Kidney epithelial cell (primary cell): ENCODE data around the gene XDH. TPM values are rescaled to one million over a fixed set of nuclear protein-coding genes. Genes with fewer than 3 reads are reported as not detected.

Source experiments
- DNase-seq: peaks from one replicate; pipeline ENCODE4 v3.0.0-alpha.2; 2010; ENCODE audit warnings: low read depth
- H3K27me3 ChIP-seq: 2 replicates; pipeline ENCODE4 v1.6.0; 2011; ENCODE audit warnings: low read length; ENCODE audit not compliant: control insufficient read depth, insufficient read depth
- H3K36me3 ChIP-seq: 2 replicates; pipeline ENCODE4 v1.5.1; 2011; ENCODE audit warnings: low read length; ENCODE audit not compliant: control insufficient read depth, insufficient read depth
- H3K4me3 ChIP-seq: 2 replicates; pipeline ENCODE4 v1.5.1; 2011; ENCODE audit warnings: low read depth, mild to moderate bottlenecking, control low read depth, low read length
- CTCF ChIP-seq: IDR thresholded peaks from 2 replicates; pipeline ENCODE4 v1.5.1; 2011; ENCODE audit warnings: mild to moderate bottlenecking, moderate library complexity, low read length, control low read depth, inconsistent platforms; ENCODE audit not compliant: insufficient read depth, poor library complexity, severe bottlenecking
- total RNA-seq: library from RNA; depleted of rRNA; stranded (reverse); fragments of >200 nt; gene quantifications from 2 replicates; pipeline ENCODE4 v1.2.3, GENCODE V29; 2015

Gene XDH
- total RNA-seq, 1 donor from 2014 or later = 4.4 TPM

GRCh38 chr2:31297751-31298150 lies 116.8 kb downstream of the XDH start:
- no peak overlapping the region for H3K4me3 ChIP-seq
- no peak for TF ChIP-seq CTCF
- H3K27me3 ChIP-seq = no peaks in the 10 kb centered on the region
- DNase-seq = peak; percentile 56
- no peaks in the 10 kb centered on the region for H3K36me3 ChIP-seq

- Histone ChIP-seq H3K36me3 (no peaks in the 10 kb centered on the region), H3K27me3 (no peaks in the 10 kb centered on the region), H3K4me3 (no peak overlapping the region)
- DNase-seq = no peak
- TF ChIP-seq CTCF = no peak
Observed at GRCh38 chr2:31296641-31297287, 117.8 kb downstream of the XDH start.

GRCh38 chr2:31294196-31294595 lies 120.3 kb downstream of the XDH start:
- Histone ChIP-seq H3K27me3 (no peaks in the 10 kb centered on the region), H3K36me3 (no peaks in the 10 kb centered on the region), H3K4me3 (no peak overlapping the region)
- no peak for TF ChIP-seq CTCF
- DNase-seq = no peak

GRCh38 chr2:31287654-31288053 lies 126.9 kb downstream of the XDH start:
- DNase-seq = no peak
- Histone ChIP-seq H3K4me3 (no peak overlapping the region), H3K27me3 (no peaks in the 10 kb centered on the region), H3K36me3 (no peaks in the 10 kb centered on the region)
- TF ChIP-seq CTCF = no peak

- H3K27me3 ChIP-seq = no peaks in the 10 kb centered on the region
- no peak for DNase-seq
- no peak overlapping the region for H3K4me3 ChIP-seq
- no peak for TF ChIP-seq CTCF
- H3K36me3 ChIP-seq = no peaks in the 10 kb centered on the region
Observed at GRCh38 chr2:31286961-31287550, 127.5 kb downstream of the XDH start.

GRCh38 chr2:31286230-31286629 lies 128.3 kb downstream of the XDH start:
- Histone ChIP-seq H3K36me3 (no peaks in the 10 kb centered on the region), H3K27me3 (no peaks in the 10 kb centered on the region), H3K4me3 (no peak overlapping the region)
- DNase-seq = no peak
- TF ChIP-seq CTCF = no peak
